MCF 10A (cell line): Measurements from ENCODE around the gene TTF1. TPM values are rescaled to one million over a fixed set of nuclear protein-coding genes. Genes with fewer than 3 reads are reported as not detected.

Experiments
- BruUV-seq: library from RNA; stranded (reverse); fragments of 400-500 nt; replicated peaks from 2 replicates; lab custom pipeline; 2021; lab: Mats Ljungman, UMichigan
- CTCF ChIA-PET: fragments of 300-600 bp; sonication (Branson Sonifier 250); formaldehyde crosslinking; extraction: SDS; loops from one replicate; lab custom pipeline; 2021; ENCODE audit warnings: antibody characterized with exemption, inconsistent platforms; lab: Yijun Ruan, JAX
- POLR2A ChIA-PET: fragments of 300-600, 350-650 bp; sonication (Branson Sonifier 250); formaldehyde crosslinking; extraction: SDS; loops from one replicate; lab custom pipeline; 2020; ENCODE audit warnings: antibody characterized with exemption, inconsistent platforms; lab: Yijun Ruan, JAX
- DNase-seq: peaks from one replicate; pipeline ENCODE4 v3.0.0-alpha.2; 2018; ENCODE audit not compliant: unreplicated experiment
- H3K27ac Mint-ChIP-seq: one replicate; pipeline ENCODE4 v1.8.0; 2022; ENCODE audit warnings: mild to moderate bottlenecking, low read depth, mixed read lengths; ENCODE audit not compliant: unreplicated experiment
- H3K27me3 Mint-ChIP-seq: one replicate; pipeline ENCODE4 v1.8.0; 2022; ENCODE audit warnings: mixed read lengths; ENCODE audit not compliant: insufficient read depth, unreplicated experiment
- H3K36me3 Mint-ChIP-seq: one replicate; pipeline ENCODE4 v1.8.0; 2022; ENCODE audit warnings: mild to moderate bottlenecking, moderate library complexity, mixed read lengths; ENCODE audit not compliant: insufficient read depth, unreplicated experiment
- H3K4me1 Mint-ChIP-seq: one replicate; pipeline ENCODE4 v1.8.0; 2022; ENCODE audit warnings: mixed read lengths; ENCODE audit not compliant: insufficient read depth, unreplicated experiment
- H3K4me3 Mint-ChIP-seq: one replicate; pipeline ENCODE4 v1.8.0; 2022; ENCODE audit warnings: mild to moderate bottlenecking, moderate library complexity, mixed read lengths; ENCODE audit not compliant: unreplicated experiment
- H3K9me3 Mint-ChIP-seq: one replicate; pipeline ENCODE4 v1.8.0; 2022; ENCODE audit warnings: mixed read lengths; ENCODE audit not compliant: unreplicated experiment
- intact Hi-C: fragments of 100-400 bp; cut with micrococcal nuclease; formaldehyde crosslinking; loops from 2 replicates; pipeline ENCODE4 v1.14.1; 2022
- total RNA-seq: library from RNA; stranded (reverse); gene quantifications from 2 replicates; pipeline ENCODE4 v1.2.3, GENCODE V29; 2022
- TF ChIP-seq, protein P1 (sequence below): fragments of 200-600 bp; IDR thresholded peaks from one replicate; pipeline ENCODE4 v1.8.0; 2022; ENCODE audit warnings: antibody characterized with exemption, mild to moderate bottlenecking; ENCODE audit not compliant: unreplicated experiment

Gene TTF1
- total RNA-seq, 1 experiment from 2014 or later: 9.7 TPM

DNA sequence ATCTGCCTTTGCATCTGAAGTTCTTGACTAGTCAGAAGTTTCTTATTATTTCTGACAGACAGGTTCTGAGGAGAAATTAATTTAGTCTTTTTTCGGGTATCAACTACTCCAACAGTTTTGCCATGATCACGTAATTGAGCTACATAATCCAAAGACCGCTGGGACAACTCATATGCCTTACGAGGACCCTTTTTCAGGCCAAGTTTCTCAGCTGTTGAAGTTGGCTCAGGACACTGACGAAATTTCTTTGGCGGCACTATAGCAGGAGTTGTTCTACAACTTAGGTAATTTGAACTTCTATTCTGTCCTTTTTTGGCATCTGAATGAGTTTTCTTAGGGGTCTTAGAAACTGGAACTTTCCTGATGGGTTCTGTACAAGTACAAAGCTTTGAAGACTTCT lies 79.1 kb downstream of the TTF1 start:
- DNase-seq: no peak
- CTCF ChIA-PET: no interaction called here
- TF ChIP-seq, protein P1, sequence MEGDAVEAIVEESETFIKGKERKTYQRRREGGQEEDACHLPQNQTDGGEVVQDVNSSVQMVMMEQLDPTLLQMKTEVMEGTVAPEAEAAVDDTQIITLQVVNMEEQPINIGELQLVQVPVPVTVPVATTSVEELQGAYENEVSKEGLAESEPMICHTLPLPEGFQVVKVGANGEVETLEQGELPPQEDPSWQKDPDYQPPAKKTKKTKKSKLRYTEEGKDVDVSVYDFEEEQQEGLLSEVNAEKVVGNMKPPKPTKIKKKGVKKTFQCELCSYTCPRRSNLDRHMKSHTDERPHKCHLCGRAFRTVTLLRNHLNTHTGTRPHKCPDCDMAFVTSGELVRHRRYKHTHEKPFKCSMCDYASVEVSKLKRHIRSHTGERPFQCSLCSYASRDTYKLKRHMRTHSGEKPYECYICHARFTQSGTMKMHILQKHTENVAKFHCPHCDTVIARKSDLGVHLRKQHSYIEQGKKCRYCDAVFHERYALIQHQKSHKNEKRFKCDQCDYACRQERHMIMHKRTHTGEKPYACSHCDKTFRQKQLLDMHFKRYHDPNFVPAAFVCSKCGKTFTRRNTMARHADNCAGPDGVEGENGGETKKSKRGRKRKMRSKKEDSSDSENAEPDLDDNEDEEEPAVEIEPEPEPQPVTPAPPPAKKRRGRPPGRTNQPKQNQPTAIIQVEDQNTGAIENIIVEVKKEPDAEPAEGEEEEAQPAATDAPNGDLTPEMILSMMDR: no peak
- H3K36me3 Mint-ChIP-seq: peaks cover 85% of the 10 kb centered on the region
- H3K27ac Mint-ChIP-seq: no peak overlapping the region
- POLR2A ChIA-PET: no interaction called here
- no peak overlapping the region for H3K4me3 Mint-ChIP-seq
- H3K9me3 Mint-ChIP-seq: no peaks in the 10 kb centered on the region
- intact Hi-C loops: no loop called here
- no peaks in the 10 kb centered on the region for H3K4me1 Mint-ChIP-seq
- no peaks in the 10 kb centered on the region for H3K27me3 Mint-ChIP-seq
- no TSS peak for BruUV-seq

Other genes with a start within 250 kb of the TTF1 start
- 0.44 TPM in 1 of 2 replicates, not detected in the other for gene NTNG2, start 244.8 kb downstream of the TTF1 start, total RNA-seq
- 41.1 and 44.6 TPM in 2 replicates for gene SETX, start 51.9 kb downstream of the TTF1 start, total RNA-seq
- gene CFAP77, start 3.4 kb upstream of the TTF1 start, total RNA-seq: not detected in 2 replicates
- gene BARHL1, start 175.8 kb upstream of the TTF1 start, total RNA-seq: not detected in 2 replicates